ENCODE data around the gene PGAP6.

PGAP6 gene

DNA sequence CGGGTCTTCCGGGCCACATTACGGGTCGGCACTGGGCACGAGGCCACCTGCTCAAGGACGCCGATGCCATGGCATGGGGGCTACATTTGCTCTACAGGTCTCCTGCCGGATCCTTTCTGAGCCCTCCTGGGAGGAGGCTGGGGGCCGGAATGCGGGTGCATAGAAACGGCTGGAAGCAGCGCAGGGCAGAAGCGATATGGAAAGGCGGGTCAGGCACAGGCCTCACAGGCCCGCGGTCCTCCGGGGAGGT is 57.7 kb downstream of the PGAP6 start:
- no peak for DNase-seq

GRCh38 chr16:322476-323143 is 59.2 kb downstream of the PGAP6 start:
- no peak for DNase-seq

DNA sequence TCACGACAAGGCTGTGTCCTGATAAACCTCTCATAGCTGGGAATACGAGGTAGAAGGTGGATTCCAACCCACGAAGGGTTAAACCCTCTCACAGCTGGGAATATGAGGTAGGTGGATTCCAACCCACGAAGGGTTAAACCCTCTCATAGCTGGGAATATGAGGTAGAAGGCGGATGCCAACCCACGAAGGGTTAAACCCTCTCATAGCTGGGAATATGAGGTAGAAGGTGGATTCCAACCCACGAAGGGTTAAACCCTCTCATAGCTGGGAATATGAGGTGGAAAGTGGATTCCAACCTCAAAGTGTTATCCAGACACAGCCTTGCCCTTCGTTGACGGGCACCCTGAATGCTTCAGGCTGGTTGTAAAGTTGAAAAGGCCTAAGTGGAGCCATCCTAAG is 60.2 kb downstream of the PGAP6 start:
- no peak for DNase-seq

All from activated T-cell treated with anti-CD3 and anti-CD28 coated beads for 4 hours (primary cell).